MM.1S (cell line): ENCODE results near the gene PIK3R6.

Source experiments
- DNase-seq: peaks from one replicate; pipeline ENCODE4 v3.0.0-alpha.2; 2015
- H2AFZ ChIP-seq: fragments of 300-600 bp; sonication (generic); 2 replicates; pipeline ENCODE4 v1.6.0; 2016; ENCODE audit warnings: antibody characterized with exemption, low read length
- H3F3A ChIP-seq: fragments of 300-600 bp; sonication (generic); 2 replicates; pipeline ENCODE4 v1.6.1; 2016; ENCODE audit warnings: mild to moderate bottlenecking, antibody characterized with exemption, low read length, moderate library complexity, mixed read lengths; ENCODE audit not compliant: insufficient read depth
- H3K27ac ChIP-seq: fragments of 300-600 bp; sonication (generic); 2 replicates; pipeline ENCODE4 v1.5.1; 2016; ENCODE audit warnings: mild to moderate bottlenecking, low read length
- H3K27me3 ChIP-seq: fragments of 300-600 bp; sonication (generic); replicated peaks from 2 replicates; pipeline ENCODE4 v1.6.0; 2016; ENCODE audit warnings: low read length; ENCODE audit not compliant: insufficient read depth
- H3K36me3 ChIP-seq: fragments of 300-600 bp; sonication (generic); replicated peaks from 2 replicates; pipeline ENCODE4 v1.6.1; 2016; ENCODE audit warnings: mild to moderate bottlenecking, low read length, mixed read lengths; ENCODE audit not compliant: insufficient read depth
- H3K4me1 ChIP-seq: fragments of 300-600 bp; sonication (generic); 2 replicates; pipeline ENCODE4 v1.6.1; 2016; ENCODE audit warnings: low read length, mixed read lengths
- H3K4me2 ChIP-seq: fragments of 300-600 bp; sonication (generic); 2 replicates; pipeline ENCODE4 v1.6.0; 2016; ENCODE audit warnings: low read depth, low read length
- H3K4me3 ChIP-seq: fragments of 300-600 bp; sonication (generic); 2 replicates; pipeline ENCODE4 v1.5.1; 2016; ENCODE audit warnings: low read length, mixed read lengths
- H3K79me2 ChIP-seq: fragments of 300-600 bp; sonication (generic); 2 replicates; pipeline ENCODE4 v1.6.1; 2016; ENCODE audit warnings: mixed run types, low read length, mixed read lengths
- H3K9ac ChIP-seq: fragments of 300-600 bp; sonication (generic); 2 replicates; pipeline ENCODE4 v1.6.1; 2016; ENCODE audit warnings: low read length, mixed read lengths
- H3K9me2 ChIP-seq: fragments of 300-600 bp; sonication (generic); replicated peaks from 2 replicates; pipeline ENCODE4 v1.6.1; 2016; ENCODE audit warnings: mild to moderate bottlenecking, low read length, mixed read lengths; ENCODE audit not compliant: insufficient read depth
- H3K9me3 ChIP-seq: fragments of 300-600 bp; sonication (generic); replicated peaks from 2 replicates; pipeline ENCODE4 v1.6.1; 2016; ENCODE audit warnings: mild to moderate bottlenecking, low read length, mixed read lengths; ENCODE audit not compliant: insufficient read depth
- H4K20me1 ChIP-seq: fragments of 300-600 bp; sonication (generic); 2 replicates; pipeline ENCODE4 v1.6.1; 2016; ENCODE audit warnings: mild to moderate bottlenecking, low read length, moderate library complexity, mixed read lengths; ENCODE audit not compliant: insufficient read depth
- CTCF ChIP-seq: fragments of 300-600 bp; sonication (generic); IDR thresholded peaks from 2 replicates; pipeline ENCODE4 v1.5.1; 2016; ENCODE audit warnings: antibody characterized with exemption, low read length, mixed read lengths
- EZH2 ChIP-seq: fragments of 300-600 bp; sonication (generic); optimal IDR thresholded peaks from 2 replicates; pipeline ENCODE3; 2017; ENCODE audit warnings: low read depth, mild to moderate bottlenecking, antibody characterized with exemption, low read length, mixed read lengths
- EZH2phosphoT487 ChIP-seq: fragments of 300-600 bp; sonication (generic); IDR thresholded peaks from 2 replicates; pipeline ENCODE4 v1.6.1; 2018; ENCODE audit warnings: antibody characterized with exemption, low read length

Gene PIK3R6

GRCh38 chr17:8799570-8800212, 67.8 kb downstream of the PIK3R6 start:
- Histone ChIP-seq H3K27ac (no peak overlapping the region), H3K9me3 (no peaks in the 10 kb centered on the region), H4K20me1 (no peaks in the 10 kb centered on the region), H3K4me3 (no peak overlapping the region), H3K79me2 (no peaks in the 10 kb centered on the region), H3F3A (no peaks in the 10 kb centered on the region), H2AFZ (no peak overlapping the region), H3K36me3 (no peaks in the 10 kb centered on the region), H3K4me2 (no peak overlapping the region), H3K9ac (no peak overlapping the region), H3K9me2 (no peaks in the 10 kb centered on the region), H3K27me3 (no peaks in the 10 kb centered on the region), H3K4me1 (no peaks in the 10 kb centered on the region)
- TF ChIP-seq EZH2phosphoT487 (no peak), EZH2 (no peak), CTCF (no peak)
- no peak for DNase-seq

GRCh38 chr17:8798846-8799569, 68.5 kb downstream of the PIK3R6 start, which contains the start of gene MFSD6L:
TSS of gene MFSD6L (minus strand) at chr17:8799365. CDS start at chr17:8799120, 245 bp downstream.
- Histone ChIP-seq H3K36me3 (no peaks in the 10 kb centered on the region), H3F3A (no peaks in the 10 kb centered on the region), H3K27me3 (no peaks in the 10 kb centered on the region), H2AFZ (no peak within 1 kb of the TSS), H3K4me3 (no peak within 1 kb of the TSS), H3K9ac (no peak within 1 kb of the TSS), H3K4me1 (no peaks in the 10 kb centered on the region), H3K27ac (no peak within 1 kb of the TSS), H3K4me2 (no peak within 1 kb of the TSS), H3K9me3 (no peaks in the 10 kb centered on the region), H4K20me1 (no peaks in the 10 kb centered on the region), H3K9me2 (no peaks in the 10 kb centered on the region), H3K79me2 (no peaks in the 10 kb centered on the region)
- TF ChIP-seq EZH2 (no peak), CTCF (no peak), EZH2phosphoT487 (no peak)
- DNase-seq, result no peak

- no peaks in the 10 kb centered on the region for H3K4me1 ChIP-seq
- H3K9ac ChIP-seq, result no peak overlapping the region
- H4K20me1 ChIP-seq, result no peaks in the 10 kb centered on the region
- no peaks in the 10 kb centered on the region for H3K9me2 ChIP-seq
- no peak overlapping the region for H3K4me3 ChIP-seq
- H3K36me3 ChIP-seq, result no peaks in the 10 kb centered on the region
- H3K9me3 ChIP-seq, result no peaks in the 10 kb centered on the region
- no peaks in the 10 kb centered on the region for H3K79me2 ChIP-seq
- no peak overlapping the region for H3K27ac ChIP-seq
- H3F3A ChIP-seq, result no peaks in the 10 kb centered on the region
- no peak for DNase-seq
- no peaks in the 10 kb centered on the region for H3K27me3 ChIP-seq
- no peak overlapping the region for H2AFZ ChIP-seq
- no peak overlapping the region for H3K4me2 ChIP-seq
- TF ChIP-seq CTCF (no peak), EZH2phosphoT487 (no peak)
These were observed 69.2 kb downstream of the PIK3R6 start for GRCh38 chr17:8798176-8798845.
